GM19193 (cell line): ENCODE results near the gene EPB41L1.

Source experiments
- POLR2A ChIP-seq: IDR thresholded peaks from 4 replicates; pipeline ENCODE4 v1.6.1; 2011; ENCODE audit not compliant: insufficient read depth, insufficient read length; ENCODE audit errors: extremely low read depth

EPB41L1 gene

GRCh38 chr20:36262440-36262839 lies 107.9 kb downstream of the EPB41L1 start:
- no peak for TF ChIP-seq POLR2A

GRCh38 chr20:36264426-36265246 lies 110.1 kb downstream of the EPB41L1 start:
- TF ChIP-seq POLR2A: no peak

GRCh38 chr20:36266189-36266588 lies 111.6 kb downstream of the EPB41L1 start:
- no peak for TF ChIP-seq POLR2A

- TF ChIP-seq POLR2A: no peak
Measured at GRCh38 chr20:36267605-36268381, 113.3 kb downstream of the EPB41L1 start.

GRCh38 chr20:36268440-36269342 lies 114.2 kb downstream of the EPB41L1 start:
- no peak for TF ChIP-seq POLR2A

- no peak for TF ChIP-seq POLR2A
Measured at GRCh38 chr20:36269507-36269906, 115.0 kb downstream of the EPB41L1 start.

GRCh38 chr20:36270744-36271638 lies 116.5 kb downstream of the EPB41L1 start:
- no peak for TF ChIP-seq POLR2A

GRCh38 chr20:36271639-36272546 lies 117.4 kb downstream of the EPB41L1 start:
- no peak for TF ChIP-seq POLR2A

GRCh38 chr20:36272547-36273220 lies 118.1 kb downstream of the EPB41L1 start:
- no peak for TF ChIP-seq POLR2A

- no peak for TF ChIP-seq POLR2A
Measured at GRCh38 chr20:36273414-36274180, 119.1 kb downstream of the EPB41L1 start.

- no peak for TF ChIP-seq POLR2A
Measured at GRCh38 chr20:36274181-36274841, 119.8 kb downstream of the EPB41L1 start.
